HEK293T (cell line): ENCODE data around the gene CNGA4.

Experiments used
- BHLHE40 ChIP-seq: fragments of 450-650 bp; IDR thresholded peaks from 2 replicates; pipeline ENCODE4 v1.6.1; 2016; ENCODE audit warnings: mild to moderate bottlenecking, moderate library complexity, borderline replicate concordance
- CTBP1 ChIP-seq: fragments of 450-650 bp; IDR thresholded peaks from 2 replicates; pipeline ENCODE4 v1.6.1; 2016; ENCODE audit warnings: borderline replicate concordance
- ELF4 ChIP-seq: fragments of 450-650 bp; IDR thresholded peaks from 2 replicates; pipeline ENCODE4 v1.6.1; 2017; ENCODE audit warnings: antibody characterized with exemption
- FOXA1 ChIP-seq: fragments of 450-650 bp; IDR thresholded peaks from 2 replicates; pipeline ENCODE4 v1.6.1; 2016; ENCODE audit warnings: mild to moderate bottlenecking
- FOXK2 ChIP-seq: fragments of 450-650 bp; IDR thresholded peaks from 2 replicates; pipeline ENCODE4 v1.6.1; 2016; ENCODE audit warnings: mild to moderate bottlenecking
- FOXM1 ChIP-seq: fragments of 450-650 bp; IDR thresholded peaks from 2 replicates; pipeline ENCODE4 v1.6.1; 2017; ENCODE audit warnings: mild to moderate bottlenecking, borderline replicate concordance
- HDGF ChIP-seq: fragments of 450-650 bp; IDR thresholded peaks from 2 replicates; pipeline ENCODE4 v1.6.1; 2017; ENCODE audit warnings: antibody characterized with exemption, borderline replicate concordance
- LEF1 ChIP-seq: fragments of 450-650 bp; IDR thresholded peaks from 2 replicates; pipeline ENCODE4 v1.6.1; 2017; ENCODE audit warnings: mild to moderate bottlenecking, borderline replicate concordance
- SUZ12 ChIP-seq: fragments of 450-650 bp; IDR thresholded peaks from 2 replicates; pipeline ENCODE4 v1.6.1; 2016; ENCODE audit warnings: mild to moderate bottlenecking
- TARDBP ChIP-seq: fragments of 450-650 bp; IDR thresholded peaks from 2 replicates; pipeline ENCODE4 v1.6.1; 2016

DNA sequence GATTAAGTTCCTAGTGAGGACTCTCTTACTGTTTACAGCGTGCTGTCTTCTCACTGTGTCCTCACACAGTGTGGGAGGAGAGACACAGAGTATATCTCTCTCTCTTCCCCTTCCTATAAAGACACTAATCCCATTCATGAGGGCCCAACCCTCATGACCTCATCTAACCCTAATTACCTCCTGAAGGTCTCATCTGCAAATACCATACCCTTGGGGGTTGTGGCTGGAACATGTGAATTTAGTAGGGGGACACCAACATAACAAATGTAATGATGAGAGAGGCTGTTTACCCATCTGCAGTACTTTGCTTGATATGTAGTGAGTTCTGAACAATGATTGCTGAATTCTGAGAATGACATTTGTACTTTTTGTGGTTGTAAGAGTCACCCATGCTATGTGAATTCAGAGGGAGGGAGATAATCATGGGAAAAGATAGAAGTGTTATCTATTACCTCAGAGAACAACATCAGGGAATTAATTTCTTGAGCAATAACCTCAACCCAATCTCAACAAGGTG lies 44.8 kb upstream of the CNGA4 start:
- TF ChIP-seq ELF4 (no peak), FOXM1 (no peak), CTBP1 (no peak), TARDBP (no peak), FOXK2 (no peak), BHLHE40 (no peak), LEF1 (no peak), SUZ12 (no peak), FOXA1 (no peak), HDGF (no peak)
